Esophagus muscularis mucosa (tissue), 4 donors: ENCODE data around the gene ITGAX. TPM values are rescaled to one million over a fixed set of nuclear protein-coding genes. Genes with fewer than 3 reads are reported as not detected.

Source experiments
- DNase-seq: peaks from one replicate; pipeline ENCODE4 v3.0.0-alpha.2; 2017; ENCODE audit errors: extremely low spot score
- H3K27ac ChIP-seq, 4 donors: fragments of 200-600 bp; sonication (generic); replicated peaks in 1 of 4; 1 replicate in 3 of 4; 2 replicates in 1 of 4; pipeline ENCODE4 v1.5.1; 2016 to 2019; ENCODE audit warnings: mild to moderate bottlenecking in 1 of 4
- H3K27me3 ChIP-seq, 4 donors: fragments of 200-600 bp; sonication (generic); one replicate each; pipeline versions ENCODE4 v1.5.1 to v1.6.0; 2016 to 2019
- H3K36me3 ChIP-seq, 4 donors: fragments of 200-600 bp; sonication (generic); one replicate each; pipeline ENCODE4 v1.5.1; 2016 to 2019
- H3K4me1 ChIP-seq, 4 donors: fragments of 200-600 bp; sonication (generic); one replicate each; pipeline ENCODE4 v1.5.1; 2016 to 2019
- H3K4me3 ChIP-seq, 4 donors: fragments of 200-600 bp; sonication (generic); 1 replicate in 2 of 4; 2 replicates in 2 of 4; pipeline ENCODE4 v1.5.1; 2016 to 2019; ENCODE audit warnings: mild to moderate bottlenecking in 4 of 4, moderate library complexity in 1 of 4
- H3K9me3 ChIP-seq, 4 donors: fragments of 200-600 bp; sonication (generic); 1 replicate in 3 of 4; 2 replicates in 1 of 4; pipeline ENCODE4 v1.5.1; 2016 to 2019
- EP300 ChIP-seq: sonication (generic); formaldehyde crosslinking; IDR thresholded peaks from one replicate; pipeline ENCODE4 v1.6.1; 2017; ENCODE audit warnings: antibody characterized with exemption
- POLR2A ChIP-seq: fragments of 450-650 bp; IDR thresholded peaks from one replicate; pipeline ENCODE4 v1.6.1; 2017; ENCODE audit warnings: antibody characterized with exemption, moderate library complexity, mild to moderate bottlenecking, low read depth
- POLR2AphosphoS5 ChIP-seq, 2 donors: sonication (generic); formaldehyde crosslinking; IDR thresholded peaks; one replicate each; pipeline ENCODE4 v1.6.1; 2017; ENCODE audit warnings: antibody characterized with exemption in 2 of 2
- WGBS: methylation state at CpG from one replicate; pipeline ENCODE4 v1.1.5; 2018; 5-methylcytosine and 5-hydroxymethylcytosine counted together
- intact Hi-C: fragments of 100-400 bp; cut with DNase I; formaldehyde crosslinking; loops from one replicate; pipeline ENCODE4 v1.15.1; 2023
- total RNA-seq, 4 donors: library from RNA; depleted of rRNA; stranded (reverse); fragments of >200 nt; gene quantifications; one replicate each; pipeline versions ENCODE4 v1.1.0 to v1.2.1, GENCODE V29; 2016
- TF ChIP-seq, protein P1 (sequence below), 3 experiments: fragments of 200-600 bp in 2 of 3; fragments of 450-650 bp in 1 of 3; sonication (generic) in 2 of 3; IDR thresholded peaks; one replicate each; pipeline ENCODE4 v1.5.1; 2017 to 2019; ENCODE audit warnings: antibody characterized with exemption in 3 of 3, mild to moderate bottlenecking in 2 of 3, moderate library complexity in 1 of 3

The ITGAX gene
- total RNA-seq, 4 donors from 2014 or later, result 0.71 to 11.3 (median 3.4) TPM

GRCh38 chr16:31397096-31397660 is 42.2 kb downstream of the ITGAX start:
- DNase-seq, result no peak
- WGBS, result 80% methylated on average over 11 of the region's 18 CpGs
- no peak overlapping the region for H3K27ac ChIP-seq
- H3K4me3 ChIP-seq, result no peak overlapping the region
- no peaks in the 10 kb centered on the region for H3K4me1 ChIP-seq
- H3K36me3 ChIP-seq, result no peaks in the 10 kb centered on the region
- peaks cover 0 to 28% (median 0%) of the 10 kb centered on the region in 4 donors for H3K27me3 ChIP-seq
- peaks cover 0 to 13% (median 0%) of the 10 kb centered on the region in 4 donors for H3K9me3 ChIP-seq
- TF ChIP-seq EP300 (no peak), POLR2AphosphoS5 (IDR thresholded peaks at IDR 0.05) (no peak), POLR2A (no peak)
- TF ChIP-seq, protein P1, sequence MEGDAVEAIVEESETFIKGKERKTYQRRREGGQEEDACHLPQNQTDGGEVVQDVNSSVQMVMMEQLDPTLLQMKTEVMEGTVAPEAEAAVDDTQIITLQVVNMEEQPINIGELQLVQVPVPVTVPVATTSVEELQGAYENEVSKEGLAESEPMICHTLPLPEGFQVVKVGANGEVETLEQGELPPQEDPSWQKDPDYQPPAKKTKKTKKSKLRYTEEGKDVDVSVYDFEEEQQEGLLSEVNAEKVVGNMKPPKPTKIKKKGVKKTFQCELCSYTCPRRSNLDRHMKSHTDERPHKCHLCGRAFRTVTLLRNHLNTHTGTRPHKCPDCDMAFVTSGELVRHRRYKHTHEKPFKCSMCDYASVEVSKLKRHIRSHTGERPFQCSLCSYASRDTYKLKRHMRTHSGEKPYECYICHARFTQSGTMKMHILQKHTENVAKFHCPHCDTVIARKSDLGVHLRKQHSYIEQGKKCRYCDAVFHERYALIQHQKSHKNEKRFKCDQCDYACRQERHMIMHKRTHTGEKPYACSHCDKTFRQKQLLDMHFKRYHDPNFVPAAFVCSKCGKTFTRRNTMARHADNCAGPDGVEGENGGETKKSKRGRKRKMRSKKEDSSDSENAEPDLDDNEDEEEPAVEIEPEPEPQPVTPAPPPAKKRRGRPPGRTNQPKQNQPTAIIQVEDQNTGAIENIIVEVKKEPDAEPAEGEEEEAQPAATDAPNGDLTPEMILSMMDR (IDR thresholded peaks at IDR 0.05), result no peak
- intact Hi-C loops, result no loop called here

- Histone ChIP-seq H3K4me1 (no peaks in the 10 kb centered on the region), H3K36me3 (no peaks in the 10 kb centered on the region), H3K4me3 (no peak overlapping the region), H3K27ac (no peak overlapping the region), H3K27me3 (peaks cover 0 to 28% (median 0%) of the 10 kb centered on the region in 4 donors), H3K9me3 (peaks cover 0 to 13% (median 0%) of the 10 kb centered on the region in 4 donors)
- 79% methylated on average over 6 of the region's 9 CpGs for WGBS
- intact Hi-C loops, result no loop called here
- TF ChIP-seq EP300 (no peak), POLR2A (no peak), POLR2AphosphoS5 (IDR thresholded peaks at IDR 0.05) (no peak)
- TF ChIP-seq, protein P1 (IDR thresholded peaks at IDR 0.05), result no peak
- DNase-seq, result no peak
Observed at GRCh38 chr16:31397701-31398100, 42.7 kb downstream of the ITGAX start.

DNA sequence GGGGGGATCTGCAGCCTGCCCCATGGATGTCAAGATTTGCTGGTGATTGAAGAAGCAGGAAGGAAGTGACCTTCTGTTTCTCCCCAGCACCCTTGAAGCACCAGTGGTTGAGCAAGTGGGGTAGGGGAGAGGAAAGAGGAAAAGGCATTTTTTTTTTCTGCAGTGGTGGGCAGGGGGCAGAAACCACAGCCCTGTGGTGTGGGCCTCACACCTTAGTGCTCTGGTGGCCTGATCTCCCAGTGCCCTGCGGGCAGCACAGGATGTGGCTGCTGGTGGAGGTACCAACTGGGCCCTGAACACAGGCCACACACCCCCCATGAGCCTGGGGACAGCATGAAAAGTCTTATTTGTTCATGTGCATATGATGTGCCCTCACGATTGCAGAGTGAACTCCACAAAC is 45.2 kb downstream of the ITGAX start:
- WGBS, result 91% methylated on average over 2 of the region's 2 CpGs
- no peak overlapping the region for H3K27ac ChIP-seq
- no peaks in the 10 kb centered on the region for H3K36me3 ChIP-seq
- no peak for DNase-seq
- no peaks in the 10 kb centered on the region for H3K4me1 ChIP-seq
- peaks cover 0 to 9% (median 0%) of the 10 kb centered on the region in 4 donors for H3K27me3 ChIP-seq
- intact Hi-C loops, result no loop called here
- TF ChIP-seq POLR2AphosphoS5 (IDR thresholded peaks at IDR 0.05) (no peak), EP300 (no peak), POLR2A (no peak)
- TF ChIP-seq, protein P1 (IDR thresholded peaks at IDR 0.05), result no peak
- no peak overlapping the region for H3K4me3 ChIP-seq
- H3K9me3 ChIP-seq, result peaks cover 0 to 13% (median 0%) of the 10 kb centered on the region in 4 donors

DNA sequence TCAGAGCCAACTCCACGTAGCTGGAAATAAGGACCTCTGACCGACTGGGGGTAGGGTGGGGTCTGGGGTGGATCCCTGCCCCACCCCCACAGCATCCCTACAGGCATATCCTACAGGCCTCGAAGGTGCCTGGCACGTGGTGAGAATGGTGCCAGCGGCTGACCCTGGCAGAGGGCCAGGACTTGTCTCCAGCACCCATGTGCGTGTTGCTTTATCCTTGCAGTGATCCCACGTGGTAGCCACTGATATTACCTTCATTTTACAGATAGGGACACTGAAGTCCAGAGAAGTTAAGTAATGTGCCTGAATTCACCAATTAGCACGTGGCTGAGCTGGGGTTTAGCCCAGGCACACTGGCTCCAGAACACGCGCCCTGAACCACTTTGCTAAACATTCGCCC is 46.5 kb downstream of the ITGAX start:
- Histone ChIP-seq H3K27me3 (peaks cover 0 to 9% (median 0%) of the 10 kb centered on the region in 4 donors), H3K4me1 (no peaks in the 10 kb centered on the region), H3K9me3 (peaks cover 0 to 13% (median 0%) of the 10 kb centered on the region in 4 donors), H3K4me3 (no peak overlapping the region), H3K36me3 (no peaks in the 10 kb centered on the region), H3K27ac (no peak overlapping the region)
- intact Hi-C loops, result no loop called here
- 76% methylated on average over 11 of the region's 11 CpGs for WGBS
- no peak for TF ChIP-seq POLR2AphosphoS5 (IDR thresholded peaks at IDR 0.05)
- no peak for TF ChIP-seq EP300
- TF ChIP-seq, protein P1 (IDR thresholded peaks at IDR 0.05), result no peak
- TF ChIP-seq POLR2A, result no peak
- DNase-seq, result no peak

DNA sequence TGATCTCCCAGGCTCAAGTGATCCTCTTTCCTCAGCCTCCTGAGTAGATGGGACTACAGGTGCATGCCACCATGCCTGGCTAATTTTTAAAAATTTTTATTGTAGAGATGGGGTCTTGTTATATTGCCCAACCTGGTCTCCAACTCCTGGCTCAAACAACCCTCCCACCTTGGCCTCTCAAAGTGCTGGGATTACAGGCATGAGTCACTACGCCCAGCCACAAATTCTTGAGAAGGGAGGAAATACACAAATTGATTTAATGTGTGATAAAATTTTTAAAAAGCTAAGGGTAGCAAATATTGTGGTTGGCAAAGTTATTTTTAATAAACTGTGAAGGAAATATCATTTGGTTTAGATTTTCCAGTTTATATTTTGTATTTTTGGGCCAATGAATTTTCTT is 47.7 kb downstream of the ITGAX start:
- WGBS, result 87% methylated on average over 1 of the region's 1 CpG
- DNase-seq, result no peak
- H3K36me3 ChIP-seq, result no peaks in the 10 kb centered on the region
- intact Hi-C loops, result no loop called here
- TF ChIP-seq POLR2AphosphoS5 (IDR thresholded peaks at IDR 0.05) (no peak), EP300 (no peak), POLR2A (no peak)
- TF ChIP-seq, protein P1 (IDR thresholded peaks at IDR 0.05), result no peak
- H3K4me3 ChIP-seq, result no peak overlapping the region
- H3K9me3 ChIP-seq, result peaks cover 0 to 13% (median 0%) of the 10 kb centered on the region in 4 donors
- H3K27me3 ChIP-seq, result peaks cover 0 to 3% (median 0%) of the 10 kb centered on the region in 4 donors
- H3K4me1 ChIP-seq, result no peaks in the 10 kb centered on the region
- no peak overlapping the region for H3K27ac ChIP-seq
